Activated CD4-positive, alpha-beta memory T cell treated with anti-CD3 and anti-CD28 coated beads, Interleukin-2, amount 10 ng/mL, durations not matched to agents 7 days and 5 days (primary cell): Measurements from ENCODE around the gene APOBEC4. TPM values are rescaled to one million over a fixed set of nuclear protein-coding genes. Genes with fewer than 3 reads are reported as not detected.

Experiments used
- CTCF ChIA-PET: fragments of 350-600 bp; sonication (Branson Sonifier 250); formaldehyde crosslinking; loops from one replicate; lab custom pipeline; 2021; ENCODE audit warnings: antibody characterized with exemption, inconsistent platforms; lab: Charles Lee
- POLR2A ChIA-PET: fragments of 350-600 bp; sonication (Branson Sonifier 250); formaldehyde crosslinking; loops from one replicate; lab custom pipeline; 2021; ENCODE audit warnings: antibody characterized with exemption; lab: Charles Lee
- DNase-seq: peaks from one replicate; pipeline ENCODE4 v3.0.0-alpha.2; 2020
- H3K27ac Mint-ChIP-seq: one replicate; pipeline ENCODE4 v1.8.0; 2021; ENCODE audit warnings: mild to moderate bottlenecking, mixed read lengths
- H3K27me3 Mint-ChIP-seq: one replicate; pipeline ENCODE4 v1.8.0; 2021; ENCODE audit warnings: mixed read lengths
- H3K36me3 Mint-ChIP-seq: one replicate; pipeline ENCODE4 v1.8.0; 2021; ENCODE audit warnings: low read depth, mixed read lengths
- H3K4me1 Mint-ChIP-seq: one replicate; pipeline ENCODE4 v1.8.0; 2021; ENCODE audit warnings: mixed read lengths
- H3K4me3 Mint-ChIP-seq: one replicate; pipeline ENCODE4 v1.8.0; 2021; ENCODE audit warnings: mild to moderate bottlenecking, mixed read lengths
- H3K9me3 Mint-ChIP-seq: one replicate; pipeline ENCODE4 v1.8.0; 2021; ENCODE audit warnings: mixed read lengths
- total RNA-seq, 2 experiments: library from RNA; stranded (reverse); gene quantifications; one replicate each; pipeline ENCODE4 v1.2.3, GENCODE V29; 2021

APOBEC4 gene
- not detected for total RNA-seq

- Mint-ChIP-seq H3K9me3 (no peaks in the 10 kb centered on the region), H3K4me3 (no peak within 1 kb of the TSS), H3K36me3 (no peaks in the 10 kb centered on the region), H3K4me1 (peaks cover 35% of the 10 kb centered on the region), H3K27me3 (no peaks in the 10 kb centered on the region), H3K27ac (peak within 1 kb of the TSS; percentile 64)
- POLR2A ChIA-PET: interaction anchor here (0.6 to 2.6 kb wide), 5 partner anchors 19 to 399 kb away, joined by 3 to 9 read pairs (median 5); partner anchors contain the start of gene TSEN15
- CTCF ChIA-PET: interaction anchor here (1.5 to 6.1 kb wide), 3 partner anchors 19 to 263 kb away, joined by 6 to 122 read pairs (median 71); no protein-coding TSS in a partner anchor
- DNase-seq: no peak
Observed at GRCh38 chr1:183652547-183653461, at the start of gene APOBEC4. Gene APOBEC4 (minus strand): TSS chr1:183653316. CDS start chr1:183648781, 4,535 bp downstream.

- peaks cover 2% of the 10 kb centered on the region for H3K4me1 Mint-ChIP-seq
- no peaks in the 10 kb centered on the region for H3K27me3 Mint-ChIP-seq
- H3K27ac Mint-ChIP-seq: no peak overlapping the region
- ChIA-PET CTCF (no interaction called here), POLR2A (no interaction called here)
- H3K4me3 Mint-ChIP-seq: no peak overlapping the region
- H3K36me3 Mint-ChIP-seq: peaks cover 2% of the 10 kb centered on the region
- peaks cover 2% of the 10 kb centered on the region for H3K9me3 Mint-ChIP-seq
- DNase-seq: no peak
Observed at GRCh38 chr1:183702813-183703198, 49.7 kb upstream of the APOBEC4 start.

GRCh38 chr1:183702087-183702812 lies 49.1 kb upstream of the APOBEC4 start:
- Mint-ChIP-seq H3K36me3 (peaks cover 2% of the 10 kb centered on the region), H3K27me3 (no peaks in the 10 kb centered on the region), H3K4me3 (no peak overlapping the region), H3K9me3 (peaks cover 2% of the 10 kb centered on the region), H3K27ac (no peak overlapping the region), H3K4me1 (peaks cover 2% of the 10 kb centered on the region)
- no peak for DNase-seq
- CTCF ChIA-PET: no interaction called here
- POLR2A ChIA-PET: no interaction called here

GRCh38 chr1:183699616-183700160 lies 46.6 kb upstream of the APOBEC4 start:
- Mint-ChIP-seq H3K9me3 (peaks cover 2% of the 10 kb centered on the region), H3K36me3 (peaks cover 2% of the 10 kb centered on the region), H3K4me1 (peaks cover 2% of the 10 kb centered on the region), H3K27ac (no peak overlapping the region), H3K27me3 (no peaks in the 10 kb centered on the region), H3K4me3 (no peak overlapping the region)
- ChIA-PET CTCF (no interaction called here), POLR2A (no interaction called here)
- no peak for DNase-seq

- no peak overlapping the region for H3K27ac Mint-ChIP-seq
- peaks cover 2% of the 10 kb centered on the region for H3K9me3 Mint-ChIP-seq
- no peaks in the 10 kb centered on the region for H3K27me3 Mint-ChIP-seq
- H3K4me1 Mint-ChIP-seq: peaks cover 2% of the 10 kb centered on the region
- ChIA-PET POLR2A (no interaction called here), CTCF (no interaction called here)
- peaks cover 2% of the 10 kb centered on the region for H3K36me3 Mint-ChIP-seq
- DNase-seq: no peak
- no peak overlapping the region for H3K4me3 Mint-ChIP-seq
Observed at GRCh38 chr1:183697814-183698590, 44.9 kb upstream of the APOBEC4 start.

GRCh38 chr1:183696981-183697380 lies 43.9 kb upstream of the APOBEC4 start:
- POLR2A ChIA-PET: no interaction called here
- H3K27ac Mint-ChIP-seq: no peak overlapping the region

GRCh38 chr1:183694755-183695154 lies 41.6 kb upstream of the APOBEC4 start:
- Mint-ChIP-seq H3K9me3 (no peaks in the 10 kb centered on the region), H3K27ac (no peak overlapping the region), H3K4me1 (peaks cover 2% of the 10 kb centered on the region), H3K27me3 (no peaks in the 10 kb centered on the region), H3K4me3 (no peak overlapping the region), H3K36me3 (no peaks in the 10 kb centered on the region)
- ChIA-PET POLR2A (no interaction called here), CTCF (interaction anchor here (2.4 to 3.3 kb wide), 2 partner anchors 10 to 221 kb away, joined by 8 to 20 read pairs; no protein-coding TSS in a partner anchor)
- DNase-seq: no peak

More at GRCh38 chr1:183696981-183697380, 43.9 kb upstream of the APOBEC4 start:
- Mint-ChIP-seq H3K27me3 (no peaks in the 10 kb centered on the region), H3K4me1 (peaks cover 2% of the 10 kb centered on the region), H3K9me3 (no peaks in the 10 kb centered on the region), H3K36me3 (peaks cover 2% of the 10 kb centered on the region), H3K4me3 (no peak overlapping the region)
- no peak for DNase-seq
- CTCF ChIA-PET: interaction anchor here (0.8 kb wide), 1 partner anchor 12 kb away, joined by 4 read pairs; no protein-coding TSS in a partner anchor

- no peak overlapping the region for H3K4me3 Mint-ChIP-seq
- H3K4me1 Mint-ChIP-seq: peaks cover 2% of the 10 kb centered on the region
- POLR2A ChIA-PET: no interaction called here
- H3K9me3 Mint-ChIP-seq: no peaks in the 10 kb centered on the region
- DNase-seq: no peak
- no peaks in the 10 kb centered on the region for H3K36me3 Mint-ChIP-seq
- CTCF ChIA-PET: interaction anchor here (2.4 to 3.3 kb wide), 2 partner anchors 10 to 221 kb away, joined by 8 to 20 read pairs; no protein-coding TSS in a partner anchor
- H3K27ac Mint-ChIP-seq: no peak overlapping the region
- no peaks in the 10 kb centered on the region for H3K27me3 Mint-ChIP-seq
Observed at GRCh38 chr1:183694066-183694465, 41.0 kb upstream of the APOBEC4 start.

- Mint-ChIP-seq H3K9me3 (no peaks in the 10 kb centered on the region), H3K27ac (no peak overlapping the region), H3K36me3 (no peaks in the 10 kb centered on the region), H3K27me3 (no peaks in the 10 kb centered on the region), H3K4me3 (no peak overlapping the region), H3K4me1 (peaks cover 2% of the 10 kb centered on the region)
- ChIA-PET CTCF (interaction anchor here (2.4 to 3.3 kb wide), 2 partner anchors 9 to 222 kb away, joined by 8 to 20 read pairs; no protein-coding TSS in a partner anchor), POLR2A (no interaction called here)
- no peak for DNase-seq
Observed at GRCh38 chr1:183693521-183693920, 40.4 kb upstream of the APOBEC4 start.

GRCh38 chr1:183689762-183690204 lies 36.7 kb upstream of the APOBEC4 start:
- POLR2A ChIA-PET: no interaction called here
- CTCF ChIA-PET: interaction anchor here (0.8 kb wide), 1 partner anchor 35 kb away, joined by 3 read pairs; no protein-coding TSS in a partner anchor
- Mint-ChIP-seq H3K27ac (no peak overlapping the region), H3K4me1 (no peaks in the 10 kb centered on the region), H3K36me3 (no peaks in the 10 kb centered on the region), H3K27me3 (no peaks in the 10 kb centered on the region), H3K9me3 (no peaks in the 10 kb centered on the region), H3K4me3 (no peak overlapping the region)
- no peak for DNase-seq

- DNase-seq: no peak
- ChIA-PET POLR2A (no interaction called here), CTCF (no interaction called here)
- Mint-ChIP-seq H3K27me3 (peaks cover 5% of the 10 kb centered on the region), H3K4me1 (no peaks in the 10 kb centered on the region), H3K27ac (no peak overlapping the region), H3K9me3 (no peaks in the 10 kb centered on the region), H3K4me3 (no peak overlapping the region), H3K36me3 (no peaks in the 10 kb centered on the region)
Observed at GRCh38 chr1:183688341-183689060, 35.4 kb upstream of the APOBEC4 start.
